SK-N-SH treated with all-trans-retinoic acid at 6 μM for 48 hours (cell line): Measurements from ENCODE around the gene EIF3CL.
"Not testable (repeated sequence)": the region's sequence is repeated elsewhere in the genome, so short reads cannot be mapped to it uniquely, and the experiment has no call there.

ENCODE experiments used
- ARNTL ChIP-seq: fragments of 450-650 bp; formaldehyde crosslinking; IDR thresholded peaks from 2 replicates; pipeline ENCODE4 v1.5.0; 2020; ENCODE audit warnings: low read depth, mild to moderate bottlenecking, moderate library complexity, borderline replicate concordance
- CSDC2 ChIP-seq: fragments of 250-450 bp; sonication (Bioruptor Pico); IDR thresholded peaks from 2 replicates; pipeline ENCODE4 v1.5.0; 2020; ENCODE audit warnings: mild to moderate bottlenecking, moderate library complexity
- CSRNP3 ChIP-seq: fragments of 250-450 bp; sonication (Bioruptor Pico); IDR thresholded peaks from 2 replicates; pipeline ENCODE4 v1.5.1; 2021; ENCODE audit warnings: mild to moderate bottlenecking, moderate library complexity
- ESRRG ChIP-seq: fragments of 250-450 bp; sonication (Bioruptor Pico); IDR thresholded peaks from 2 replicates; pipeline ENCODE4 v1.6.1; 2021; ENCODE audit warnings: mild to moderate bottlenecking
- RARB ChIP-seq: fragments of 250-450 bp; sonication (Bioruptor Pico); IDR thresholded peaks from 2 replicates; pipeline ENCODE4 v1.8.0; 2021; ENCODE audit warnings: mild to moderate bottlenecking, moderate library complexity
- ZNF8 ChIP-seq: fragments of 450-650 bp; formaldehyde crosslinking; IDR thresholded peaks from 2 replicates; pipeline ENCODE4 v1.5.0; 2020; ENCODE audit warnings: mild to moderate bottlenecking, moderate library complexity
- TF ChIP-seq, protein P1 (sequence below): fragments of 250-450 bp; sonication (Bioruptor Pico); IDR thresholded peaks from 2 replicates; pipeline ENCODE4 v1.8.0; 2020; ENCODE audit warnings: mild to moderate bottlenecking, moderate library complexity, borderline replicate concordance

GRCh38 chr16:28377108-28377625 lies 26.5 kb downstream of the EIF3CL start:
- not testable (repeated sequence) for TF ChIP-seq ARNTL; ZNF8; ESRRG (CRISPR knock-in tag); RARB; CSRNP3 (CRISPR knock-in tag); CSDC2 (CRISPR knock-in tag)
- TF ChIP-seq, protein P1, sequence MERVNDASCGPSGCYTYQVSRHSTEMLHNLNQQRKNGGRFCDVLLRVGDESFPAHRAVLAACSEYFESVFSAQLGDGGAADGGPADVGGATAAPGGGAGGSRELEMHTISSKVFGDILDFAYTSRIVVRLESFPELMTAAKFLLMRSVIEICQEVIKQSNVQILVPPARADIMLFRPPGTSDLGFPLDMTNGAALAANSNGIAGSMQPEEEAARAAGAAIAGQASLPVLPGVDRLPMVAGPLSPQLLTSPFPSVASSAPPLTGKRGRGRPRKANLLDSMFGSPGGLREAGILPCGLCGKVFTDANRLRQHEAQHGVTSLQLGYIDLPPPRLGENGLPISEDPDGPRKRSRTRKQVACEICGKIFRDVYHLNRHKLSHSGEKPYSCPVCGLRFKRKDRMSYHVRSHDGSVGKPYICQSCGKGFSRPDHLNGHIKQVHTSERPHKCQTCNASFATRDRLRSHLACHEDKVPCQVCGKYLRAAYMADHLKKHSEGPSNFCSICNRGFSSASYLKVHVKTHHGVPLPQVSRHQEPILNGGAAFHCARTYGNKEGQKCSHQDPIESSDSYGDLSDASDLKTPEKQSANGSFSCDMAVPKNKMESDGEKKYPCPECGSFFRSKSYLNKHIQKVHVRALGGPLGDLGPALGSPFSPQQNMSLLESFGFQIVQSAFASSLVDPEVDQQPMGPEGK (CRISPR knock-in tag) = not testable (repeated sequence)
